ENCODE results near the gene CYP4F11.
A peak's percentile ranks its signal among the peaks of the same experiment; 100 is the strongest.
"Not testable (repeated sequence)": the region's sequence is repeated elsewhere in the genome, so short reads cannot be mapped to it uniquely, and the experiment has no call there.

Gene CYP4F11

GRCh38 chr19:15934332-15935078 is at the start of gene CYP4F11:
Gene CYP4F11, minus strand, starts transcription at chr19:15934529. Its CDS starts 121 bp downstream, at chr19:15934408.
- DNase-seq = no peak

GRCh38 chr19:15979293-15979692 is 45.0 kb upstream of the CYP4F11 start:
- no peak for DNase-seq

- DNase-seq = no peak
Measured at GRCh38 chr19:15977690-15978089, 43.4 kb upstream of the CYP4F11 start.

GRCh38 chr19:15976836-15977689 is 42.7 kb upstream of the CYP4F11 start:
- no peak for DNase-seq

- DNase-seq = no peak
Measured at GRCh38 chr19:15974856-15975255, 40.5 kb upstream of the CYP4F11 start.

GRCh38 chr19:15972043-15972442 is 37.7 kb upstream of the CYP4F11 start:
- not testable (repeated sequence) for DNase-seq

- DNase-seq = no peak
Measured at GRCh38 chr19:15971224-15971780, 37.0 kb upstream of the CYP4F11 start.

GRCh38 chr19:15964231-15964630 is 29.9 kb upstream of the CYP4F11 start:
- no peak for DNase-seq

- DNase-seq = peak; percentile 13
Measured at GRCh38 chr19:15962319-15962718, 28.0 kb upstream of the CYP4F11 start.

GRCh38 chr19:15954820-15955219 is 20.5 kb upstream of the CYP4F11 start:
- no peak for DNase-seq

GRCh38 chr19:15948223-15949058 is 14.1 kb upstream of the CYP4F11 start, which contains the start of gene OR10H4:
Gene OR10H4, plus strand, starts transcription at chr19:15949008. Its CDS starts 0 bp downstream, at chr19:15949008.
- no peak for DNase-seq

GRCh38 chr19:15945301-15945700 is 11.0 kb upstream of the CYP4F11 start:
- no peak for DNase-seq

- no peak for DNase-seq
Measured at GRCh38 chr19:15944401-15944800, 10.1 kb upstream of the CYP4F11 start.

GRCh38 chr19:15937771-15938170 is 3.4 kb upstream of the CYP4F11 start:
- DNase-seq = no peak

GRCh38 chr19:15936950-15937349 is 2.6 kb upstream of the CYP4F11 start:
- DNase-seq = no peak

- no peak for DNase-seq
Measured at GRCh38 chr19:15936173-15936572, 1.8 kb upstream of the CYP4F11 start.

- DNase-seq = no peak
Measured at GRCh38 chr19:15935167-15935702, 906 bp upstream of the CYP4F11 start.

- DNase-seq = peak; percentile 31
Measured at GRCh38 chr19:15933761-15934331, 483 bp downstream of the CYP4F11 start.

- DNase-seq = no peak
Measured at GRCh38 chr19:15928321-15928720, 6.0 kb downstream of the CYP4F11 start.

GRCh38 chr19:15926484-15926883 is 7.8 kb downstream of the CYP4F11 start:
- DNase-seq = no peak

- DNase-seq = no peak
Measured at GRCh38 chr19:15923702-15924101, 10.6 kb downstream of the CYP4F11 start.

- DNase-seq = no peak
Measured at GRCh38 chr19:15922021-15922420, 12.3 kb downstream of the CYP4F11 start.

Data from stimulated activated CD4-positive, alpha-beta T cell treated with anti-CD3 and anti-CD28 coated beads, Interleukin-15, amount 100 ng/mL, for 24 hours (primary cell).